GM12878 (cell line): Measurements from ENCODE around the gene METTL16. TPM values are rescaled to one million over a fixed set of nuclear protein-coding genes. Genes with fewer than 3 reads are reported as not detected.

ENCODE experiments used
- CREM ChIP-seq: IDR thresholded peaks from 2 replicates; pipeline ENCODE4 v1.6.1; 2014; ENCODE audit warnings: antibody characterized with exemption, low read depth
- MYC ChIP-seq: IDR thresholded peaks from 2 replicates; pipeline ENCODE4 v1.6.1; 2011; ENCODE audit warnings: mild to moderate bottlenecking, low read length, moderate library complexity, inconsistent platforms; ENCODE audit not compliant: insufficient read depth, insufficient replicate concordance, insufficient read length, severe bottlenecking
- NFYA ChIP-seq: IDR thresholded peaks from 2 replicates; pipeline ENCODE4 v1.6.1; 2011; ENCODE audit warnings: low read depth, mild to moderate bottlenecking, low read length, improper control_type of control experiment, borderline replicate concordance
- POLR2AphosphoS5 ChIP-seq: IDR thresholded peaks from 2 replicates; pipeline ENCODE4 v1.6.1; 2011; ENCODE audit warnings: mild to moderate bottlenecking, low read length, inconsistent platforms
- SUZ12 ChIP-seq: fragments of 200-600 bp; sonication (generic); IDR thresholded peaks from one replicate; pipeline ENCODE4 v1.6.1; 2018; ENCODE audit warnings: antibody characterized with exemption, mild to moderate bottlenecking; ENCODE audit not compliant: unreplicated experiment
- ZNF24 ChIP-seq: fragments of 450-650 bp; IDR thresholded peaks from 2 replicates; pipeline ENCODE4 v1.6.1; 2017; ENCODE audit warnings: antibody characterized with exemption, mild to moderate bottlenecking
- ZNF687 ChIP-seq: fragments of 450-650 bp; IDR thresholded peaks from 2 replicates; pipeline ENCODE4 v1.6.1; 2017; ENCODE audit warnings: mild to moderate bottlenecking, moderate library complexity
- polyA plus RNA-seq, 11 experiments: library from polyadenylated mRNA; depleted of rRNA in 4 of 11; unstranded in 6 of 11; stranded (reverse) in 5 of 11; fragments of >200 nt; fragmentation: Nextera tagmentation in 4 of 11; fragmentation: Illumina TruSeq in 1 of 11; extraction: Ambion mirVana in 4 of 11; extraction: Trizol in 1 of 11; gene quantifications; 1 replicate in 1 of 11; 2 replicates in 10 of 11; pipeline versions ENCODE4 v1.2.1 to v1.2.3, GENCODE V29; 2011 to 2016; ENCODE audit warnings: inconsistent platforms in 2 of 11, missing spikeins in 2 of 11, low read depth in 1 of 11
- total RNA-seq, 4 experiments: library from RNA; depleted of rRNA in 3 of 4; stranded (reverse); fragments of >200 nt in 3 of 4; fragmentation: Illumina TruSeq in 1 of 4; extraction: Trizol in 1 of 4; gene quantifications; 2 replicates each; pipeline versions ENCODE4 v1.2.1 to v1.2.3, GENCODE V29; 2013 to 2021
- TF ChIP-seq, protein P1 (sequence below): IDR thresholded peaks from 2 replicates; pipeline ENCODE4 v1.6.1; 2012; ENCODE audit warnings: low read depth, low read length, improper control_type of control experiment

METTL16 gene
- total and polyA plus RNA-seq, 10 of the 15 experiments (the other 5 are each of a cell fraction or from before 2014, with no cell fraction given): 15.6 to 34.3 (median 23.7) TPM

GRCh38 chr17:2372180-2372579, 139.5 kb downstream of the METTL16 start (continued):
- TF ChIP-seq ZNF687 (no peak), CREM (no peak), POLR2AphosphoS5 (no peak), ZNF24 (no peak), NFYA (no peak), MYC (no peak), SUZ12 (no peak)
- TF ChIP-seq, protein P1, sequence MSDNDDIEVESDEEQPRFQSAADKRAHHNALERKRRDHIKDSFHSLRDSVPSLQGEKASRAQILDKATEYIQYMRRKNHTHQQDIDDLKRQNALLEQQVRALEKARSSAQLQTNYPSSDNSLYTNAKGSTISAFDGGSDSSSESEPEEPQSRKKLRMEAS: no peak
